Skeletal muscle cell (primary cell): ENCODE data around the gene BUB1B.

Experiments used
- DNase-seq: peaks from one replicate; pipeline ENCODE4 v3.0.0-alpha.2; 2010; ENCODE audit warnings: low read depth
- H3K4me3 ChIP-seq: 2 replicates; pipeline ENCODE4 v1.5.1; 2011; ENCODE audit warnings: low read depth, mild to moderate bottlenecking, control low read depth, low read length, moderate library complexity

BUB1B gene

GRCh38 chr15:40249477-40250303 is 88.8 kb downstream of the BUB1B start:
- H3K4me3 ChIP-seq, result no peak overlapping the region
- no peak for DNase-seq

- no peak for DNase-seq
- H3K4me3 ChIP-seq, result no peak overlapping the region
Measured at GRCh38 chr15:40250304-40250656, 89.4 kb downstream of the BUB1B start.

DNA sequence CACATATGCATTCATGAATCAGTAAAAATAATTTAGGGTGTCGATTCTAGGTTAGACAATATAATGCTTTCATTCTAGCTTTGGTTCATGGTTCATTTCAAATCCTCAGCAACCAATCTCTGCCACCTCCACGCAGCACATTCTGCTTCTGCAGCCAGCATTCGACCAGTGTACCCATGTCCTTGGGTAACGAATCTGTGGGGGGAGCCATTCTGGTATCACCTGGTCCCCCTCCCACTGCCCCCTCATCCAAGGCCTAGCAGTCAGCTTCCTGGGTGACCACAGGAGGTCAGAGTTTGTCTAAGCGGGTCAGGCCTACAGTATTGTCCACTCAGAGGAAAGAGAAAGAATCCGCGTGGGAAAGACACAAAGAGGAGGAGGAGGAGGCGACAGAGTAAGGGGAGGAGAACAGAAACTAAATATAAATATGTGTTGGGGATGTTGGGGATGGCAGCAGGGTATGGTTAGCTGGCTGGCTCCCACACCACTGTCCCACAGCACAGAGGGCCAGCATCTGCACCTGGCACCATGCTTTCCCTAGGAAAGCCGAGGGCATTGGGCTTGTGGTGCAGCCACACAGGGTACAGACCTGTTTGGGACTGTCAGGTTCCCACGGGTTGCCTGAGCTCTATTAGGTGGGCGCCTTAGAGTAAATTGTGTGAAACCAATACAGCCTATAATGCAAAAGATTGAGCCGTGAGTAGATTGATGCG is 90.1 kb downstream of the BUB1B start:
- H3K4me3 ChIP-seq, result no peak overlapping the region
- DNase-seq, result no peak

DNA sequence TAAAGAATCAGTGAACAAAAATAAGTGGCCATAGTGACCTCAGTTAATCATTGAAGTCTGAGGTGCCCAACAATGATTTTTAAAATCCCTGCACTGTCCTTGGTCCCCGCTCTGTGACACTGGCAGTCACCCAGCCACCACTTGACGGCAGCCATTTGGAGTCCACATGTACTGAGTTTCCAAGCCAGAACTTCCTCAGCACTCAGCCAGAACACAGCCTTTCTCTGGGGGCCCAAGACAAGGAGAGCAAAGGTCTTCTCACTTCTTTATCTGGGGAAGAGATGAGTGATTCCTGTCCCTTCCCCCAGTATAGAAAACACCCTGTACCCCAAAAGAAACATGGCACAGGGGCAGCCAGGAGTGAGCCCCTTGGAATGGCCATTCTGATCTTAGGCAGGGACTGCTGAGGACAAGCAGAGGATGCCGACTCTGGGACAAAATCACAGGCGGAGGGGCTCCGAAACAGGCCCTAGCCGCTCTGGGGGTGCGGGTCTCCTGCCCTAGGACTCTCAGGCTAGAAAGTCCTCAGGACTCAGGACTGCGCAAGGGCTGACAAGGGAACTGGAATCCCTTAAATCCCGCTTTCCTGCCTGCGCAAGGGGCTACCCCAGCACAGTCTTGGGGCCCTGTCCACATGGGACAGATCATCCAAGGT is 90.7 kb downstream of the BUB1B start:
- H3K4me3 ChIP-seq, result no peak overlapping the region

GRCh38 chr15:40252141-40252437 is 91.2 kb downstream of the BUB1B start:
- H3K4me3 ChIP-seq, result no peak overlapping the region
- DNase-seq, result no peak

More for the DNA sequence above, 90.7 kb downstream of the BUB1B start:
- DNase-seq, result no peak

DNA sequence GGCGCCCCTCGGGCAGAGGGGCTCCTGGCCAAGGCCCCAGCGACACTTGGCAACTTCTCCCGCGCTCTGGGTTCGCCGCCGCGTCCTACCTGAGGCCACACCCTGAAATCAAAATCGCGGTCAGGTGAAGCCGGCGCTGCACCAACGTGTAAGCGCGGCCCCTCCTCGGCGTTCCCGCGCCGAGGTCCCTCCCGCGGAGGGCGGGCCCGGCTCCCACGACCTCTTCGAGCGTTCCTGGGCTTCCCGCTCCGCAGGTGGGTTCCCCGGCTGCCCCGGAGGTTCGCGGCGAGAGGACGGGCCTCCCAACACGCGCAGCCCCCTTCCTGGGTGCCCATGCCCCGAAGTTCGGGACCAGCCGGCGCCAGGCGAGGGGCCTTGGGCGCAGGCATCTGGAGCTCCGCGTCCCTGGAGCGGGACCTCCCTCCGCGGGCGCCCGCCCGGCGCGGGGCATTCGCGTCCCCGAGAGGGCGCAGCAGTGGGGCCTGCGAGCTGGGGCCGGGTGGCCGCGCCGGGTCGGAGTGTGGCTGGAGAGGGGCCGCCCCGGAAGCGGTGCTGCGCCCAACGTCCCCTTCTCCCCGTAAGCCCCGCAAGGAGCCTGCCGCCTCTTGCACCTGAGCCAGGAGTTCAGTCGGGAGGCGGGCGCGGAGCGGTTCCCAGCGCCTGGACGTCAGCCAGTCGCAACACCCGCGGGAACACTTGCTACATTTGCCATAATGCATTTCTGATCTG is 91.7 kb downstream of the BUB1B start:
- peak overlapping the region; percentile 40 for H3K4me3 ChIP-seq

GRCh38 chr15:40253167-40253790 is 92.4 kb downstream of the BUB1B start:
- no peak for DNase-seq
- H3K4me3 ChIP-seq, result peak overlapping the region; percentile 40

More for the DNA sequence above, 91.7 kb downstream of the BUB1B start:
- no peak for DNase-seq

- no peak overlapping the region for H3K4me3 ChIP-seq
- no peak for DNase-seq
Measured at GRCh38 chr15:40254452-40254851, 93.6 kb downstream of the BUB1B start.

DNA sequence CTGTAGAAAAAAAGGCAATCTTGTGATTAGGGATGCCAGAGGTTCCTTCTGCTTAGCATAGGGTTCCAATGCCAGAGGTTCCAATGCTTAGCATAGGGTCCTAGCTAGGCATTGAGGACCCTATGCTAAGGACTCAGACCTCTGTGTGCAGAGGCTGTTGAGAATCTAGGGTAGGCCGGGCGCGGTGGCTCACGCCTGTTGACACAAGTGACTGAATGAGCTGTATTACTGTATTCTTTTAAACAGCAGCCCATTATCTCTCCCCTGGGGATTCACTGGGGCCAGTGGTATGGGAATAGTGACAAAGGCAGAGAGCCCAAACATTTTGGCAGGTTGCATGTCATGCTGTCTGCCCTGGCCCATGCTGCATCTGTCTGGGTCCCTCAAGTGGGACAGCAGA is 94.2 kb downstream of the BUB1B start:
- H3K4me3 ChIP-seq, result no peak overlapping the region
- DNase-seq, result no peak

DNA sequence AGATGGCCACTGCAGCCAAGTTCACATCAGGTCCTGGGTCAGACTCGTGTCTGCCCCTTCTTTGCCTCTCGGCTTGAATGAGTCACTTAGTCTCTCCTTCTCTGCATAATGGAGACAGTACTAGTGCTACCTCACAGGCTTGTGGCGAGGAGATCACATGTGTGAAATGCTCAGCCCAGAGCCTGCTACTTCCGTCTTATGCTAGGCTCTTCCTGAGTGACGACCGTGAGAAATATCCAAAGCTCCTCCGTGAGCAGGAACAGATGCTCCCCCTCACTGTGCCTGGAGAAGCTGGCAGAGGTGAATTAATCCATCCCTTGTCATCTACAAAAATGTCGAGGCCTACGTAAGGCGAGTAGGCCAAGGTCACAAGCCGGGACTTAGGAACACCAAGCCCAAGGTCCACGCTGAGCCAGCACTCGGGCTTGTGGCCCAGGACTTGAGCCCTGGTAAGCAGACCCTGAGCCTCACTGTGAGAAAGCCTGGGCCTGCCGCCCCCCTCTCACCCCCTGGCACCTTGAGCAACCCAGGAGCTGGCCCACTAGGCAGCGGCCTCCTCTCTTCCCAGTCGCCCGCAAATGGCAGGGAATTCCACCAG is 95.9 kb downstream of the BUB1B start:
- no peak overlapping the region for H3K4me3 ChIP-seq
- no peak for DNase-seq

- H3K4me3 ChIP-seq, result no peak overlapping the region
- no peak for DNase-seq
Measured at GRCh38 chr15:40257656-40258450, 97.0 kb downstream of the BUB1B start.

DNA sequence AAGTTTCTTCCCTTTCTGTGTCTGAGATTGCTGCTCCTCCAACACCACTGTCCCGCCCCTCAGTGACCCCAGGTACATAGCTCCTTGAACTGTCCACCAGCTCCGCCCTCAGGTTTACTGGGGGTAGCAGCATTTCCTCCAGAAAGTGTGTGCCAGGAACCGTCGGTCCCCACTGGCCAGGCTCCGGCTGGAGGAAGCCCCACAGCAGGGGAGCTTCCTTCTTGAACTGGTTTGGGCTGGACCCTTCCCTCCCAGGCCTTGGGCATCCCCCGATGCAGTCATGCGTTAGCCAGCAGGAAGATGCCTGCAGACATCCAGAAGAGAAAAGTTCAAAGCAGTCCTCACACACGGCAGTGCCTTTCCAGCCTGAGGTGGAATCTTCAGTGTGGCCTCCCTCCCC is 97.7 kb downstream of the BUB1B start:
- no peak for DNase-seq

GRCh38 chr15:40259021-40259420 is 98.2 kb downstream of the BUB1B start:
- H3K4me3 ChIP-seq, result no peak overlapping the region
- no peak for DNase-seq

More for the DNA sequence above, 97.7 kb downstream of the BUB1B start:
- no peak overlapping the region for H3K4me3 ChIP-seq

DNA sequence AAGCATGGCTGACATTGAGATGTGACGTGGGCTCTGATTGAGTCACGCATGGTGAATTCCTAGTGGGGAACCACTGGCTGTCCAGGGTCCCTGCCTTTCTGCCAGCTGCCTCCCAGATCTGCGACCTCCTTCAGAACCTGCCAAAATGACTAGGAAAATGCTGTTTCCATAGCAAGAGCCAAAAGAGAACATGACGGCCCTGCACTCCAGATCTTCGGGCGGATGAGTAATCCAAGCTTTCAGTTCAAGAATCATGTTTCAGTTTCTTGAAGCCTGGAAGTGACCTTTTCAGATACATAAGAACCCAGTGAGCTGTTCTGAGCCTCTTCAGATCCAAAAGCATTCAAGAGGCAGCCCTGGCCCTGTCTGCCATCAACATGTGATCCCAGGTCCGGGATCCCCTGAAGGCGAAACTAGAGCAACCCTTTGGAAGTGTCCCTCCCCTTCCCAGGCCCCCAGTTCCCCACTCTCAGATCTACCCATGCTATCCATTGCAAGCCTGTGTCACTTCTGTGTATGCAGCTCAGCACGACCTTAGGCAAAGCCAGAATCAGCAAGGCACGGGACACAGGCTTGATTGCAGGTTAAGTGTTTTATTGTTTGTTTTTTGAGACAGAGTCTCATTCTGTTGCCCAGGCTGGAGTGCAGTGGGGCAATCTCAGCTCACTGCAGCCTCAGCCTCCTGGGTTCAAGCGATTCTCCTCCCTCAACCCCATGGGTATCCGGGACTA is 102.3 kb downstream of the BUB1B start:
- DNase-seq, result peak; percentile 45
- H3K4me3 ChIP-seq, result no peak overlapping the region

DNA sequence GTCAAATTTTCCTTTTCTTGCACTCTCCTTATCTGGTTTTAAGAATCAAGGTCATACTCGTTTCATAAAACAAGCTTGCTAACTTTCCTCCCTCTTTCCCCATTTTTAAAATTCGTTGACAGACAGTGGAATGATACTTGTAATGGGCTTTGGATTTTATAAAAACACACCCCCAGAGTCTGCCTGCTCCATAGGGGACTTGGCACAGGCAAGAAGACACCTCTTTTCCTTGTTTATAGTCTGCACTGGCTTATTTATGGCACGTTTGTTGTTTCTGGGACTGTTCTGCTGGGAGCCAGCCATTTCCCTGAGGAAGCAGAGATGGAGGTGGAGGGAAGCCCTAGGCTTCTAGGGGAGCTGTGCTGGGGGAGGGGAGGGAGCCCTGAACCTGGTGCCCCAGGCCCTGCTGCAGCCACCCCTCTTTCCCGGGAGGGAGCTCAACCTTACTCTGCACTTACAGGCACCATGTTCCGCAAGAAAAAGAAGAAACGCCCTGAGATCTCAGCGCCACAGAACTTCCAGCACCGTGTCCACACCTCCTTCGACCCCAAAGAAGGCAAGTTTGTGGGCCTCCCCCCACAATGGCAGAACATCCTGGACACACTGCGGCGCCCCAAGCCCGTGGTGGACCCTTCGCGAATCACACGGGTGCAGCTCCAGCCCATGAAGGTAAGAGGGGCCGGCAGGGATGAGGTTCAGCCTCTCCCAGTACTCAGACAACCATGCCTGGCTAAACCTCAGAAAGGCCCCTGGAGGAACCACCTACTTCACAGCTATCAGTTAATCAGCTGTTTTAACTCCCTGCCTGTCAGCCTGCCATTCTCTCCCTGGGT is 103.7 kb downstream of the BUB1B start:
- no peak overlapping the region for H3K4me3 ChIP-seq
- DNase-seq, result no peak

GRCh38 chr15:40265355-40265754 is 104.5 kb downstream of the BUB1B start:
- DNase-seq, result no peak
- H3K4me3 ChIP-seq, result no peak overlapping the region

GRCh38 chr15:40265875-40266274 is 105.0 kb downstream of the BUB1B start:
- no peak overlapping the region for H3K4me3 ChIP-seq
- no peak for DNase-seq
